ENCODE data around the gene UPB1.
"Not testable (repeated sequence)": the region's sequence is repeated elsewhere in the genome, so short reads cannot be mapped to it uniquely, and the experiment has no call there.

UPB1 gene

DNA sequence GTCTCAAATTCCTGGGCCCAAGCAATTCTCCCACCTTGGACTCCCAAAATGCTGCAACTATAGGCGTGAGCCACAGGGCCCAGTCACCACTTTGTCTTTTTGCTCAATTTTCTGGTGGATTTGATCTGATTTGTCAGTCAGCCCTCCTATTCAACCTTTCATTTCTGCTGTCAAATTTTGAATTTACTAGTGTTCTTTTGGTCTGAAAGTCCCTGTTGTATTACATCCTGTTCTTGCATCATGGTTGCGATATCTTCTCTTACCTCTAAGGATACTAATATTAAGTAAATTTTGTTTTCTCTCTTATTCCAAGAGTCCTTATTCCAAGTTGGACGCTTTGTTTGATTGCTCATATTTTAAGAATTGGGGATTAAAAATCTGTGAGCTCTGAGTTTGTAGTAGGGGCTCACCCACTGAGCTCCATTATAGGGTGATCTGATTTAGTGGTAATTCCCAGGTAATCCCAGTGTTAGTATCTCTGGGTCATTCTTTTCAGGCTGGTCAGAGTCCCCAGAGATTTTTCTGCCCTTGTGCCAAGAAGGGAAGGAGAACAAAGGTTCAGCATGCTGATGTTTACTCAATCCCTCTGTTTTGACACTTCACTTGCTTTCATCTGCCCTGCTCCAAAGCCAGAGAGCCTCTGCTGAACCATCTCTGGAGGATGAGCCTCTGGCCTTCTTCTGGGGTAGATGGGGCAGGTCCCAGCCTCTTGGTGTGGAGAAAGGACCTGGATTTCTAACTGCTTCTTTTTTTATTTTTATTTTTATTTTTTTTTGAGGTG is 10.0 kb downstream of the UPB1 start:
- no peak for DNase-seq (ENCODE audit: low spot score)

DNA sequence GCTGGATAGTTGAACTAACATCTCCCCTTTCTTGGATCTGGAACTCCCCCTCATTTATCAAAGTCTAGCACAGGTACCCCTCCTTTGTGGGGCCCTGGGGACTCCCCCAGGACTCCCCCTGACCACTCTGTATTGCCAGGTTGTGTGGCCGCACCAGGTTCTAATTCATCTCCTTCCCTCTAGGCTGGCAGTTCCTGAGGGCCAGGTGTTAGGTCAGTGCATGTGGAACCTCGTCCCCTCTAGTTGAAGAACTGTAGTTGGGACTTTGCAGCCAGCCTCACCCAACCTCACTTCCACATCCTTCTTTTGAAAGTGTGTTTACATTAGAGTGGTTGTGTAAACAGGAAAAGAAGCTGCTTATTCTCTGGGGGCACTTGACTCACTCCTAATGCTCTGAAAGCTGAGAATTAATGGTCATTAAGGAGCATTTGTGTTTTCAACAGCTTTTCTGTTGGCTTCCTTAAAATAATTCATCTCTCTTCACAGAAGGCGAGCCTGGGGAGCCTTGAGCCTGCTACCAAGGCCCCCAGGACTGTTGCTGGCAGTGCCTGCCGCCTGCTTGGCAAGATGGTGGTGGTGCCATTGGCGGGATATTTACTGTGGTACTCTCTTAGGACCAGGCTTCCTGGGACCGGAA is 11.8 kb downstream of the UPB1 start:
- peak; percentile 31 for DNase-seq (ENCODE audit: low spot score)

DNA sequence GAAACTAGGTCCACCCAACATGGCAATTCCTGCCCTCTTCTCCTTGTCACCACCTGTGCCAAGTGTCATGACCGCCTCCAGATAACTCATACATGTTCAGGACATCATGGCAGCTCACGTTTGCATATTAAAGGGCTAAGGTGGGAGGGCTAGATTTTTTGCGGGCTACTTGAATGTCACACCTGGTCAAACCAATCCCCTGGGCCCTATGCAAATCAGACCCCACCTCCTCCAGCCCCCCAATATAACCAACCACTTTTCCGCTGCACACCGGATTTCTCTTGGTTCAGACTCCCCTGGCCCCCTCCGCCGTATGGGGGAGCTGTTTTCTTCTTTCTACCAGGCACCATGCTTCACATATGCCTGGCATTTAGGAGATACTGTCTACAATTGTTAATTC is 12.6 kb downstream of the UPB1 start:
- peak; percentile 72 for DNase-seq (ENCODE audit: low spot score)

DNA sequence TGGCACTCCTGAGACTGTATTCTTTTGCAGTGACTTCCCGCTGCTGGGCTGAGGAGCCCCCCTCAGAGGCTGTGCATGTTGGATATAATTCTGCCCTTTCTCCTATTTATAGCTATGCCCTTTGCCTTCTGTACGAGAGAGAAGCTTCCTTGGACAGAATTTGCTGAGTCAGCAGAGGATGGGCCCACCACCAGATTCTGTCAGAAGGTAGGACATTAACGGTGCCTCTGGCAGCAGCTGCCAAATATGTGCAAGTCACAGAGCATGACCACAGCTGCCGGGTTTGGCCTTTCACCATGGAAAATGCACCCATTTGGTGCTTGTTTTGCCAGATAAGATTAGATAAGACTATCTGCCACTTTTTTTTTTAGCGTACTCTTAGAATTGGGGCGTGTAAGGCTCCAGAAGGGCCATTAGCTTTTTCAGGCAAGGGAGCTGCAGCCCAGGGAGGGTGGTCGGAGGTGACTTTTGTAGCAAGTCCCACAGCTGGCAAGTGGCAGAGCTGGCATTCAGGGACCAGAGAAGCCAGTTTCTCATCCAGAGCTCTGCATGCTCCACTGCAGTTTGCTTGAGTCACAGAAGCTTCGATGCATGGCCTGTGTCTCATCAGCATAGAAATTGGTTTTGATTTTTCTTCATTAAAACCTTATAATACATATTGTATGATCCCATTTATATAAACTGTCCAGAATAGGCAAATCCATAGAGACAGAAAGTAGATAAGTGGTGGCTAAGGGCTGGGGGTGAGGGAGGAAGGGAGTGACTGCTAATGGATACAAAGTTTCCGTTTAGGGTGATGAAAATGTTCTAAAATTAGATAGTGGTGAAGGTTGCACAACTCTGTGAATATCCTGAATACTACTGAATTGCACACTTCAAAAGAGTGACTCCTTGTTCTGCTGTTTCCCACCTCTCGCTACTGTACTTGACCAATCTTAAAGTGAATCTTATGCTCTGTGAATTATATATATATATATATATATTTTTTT is 15.8 kb downstream of the UPB1 start:
- no peak for DNase-seq (ENCODE audit: low spot score)

DNA sequence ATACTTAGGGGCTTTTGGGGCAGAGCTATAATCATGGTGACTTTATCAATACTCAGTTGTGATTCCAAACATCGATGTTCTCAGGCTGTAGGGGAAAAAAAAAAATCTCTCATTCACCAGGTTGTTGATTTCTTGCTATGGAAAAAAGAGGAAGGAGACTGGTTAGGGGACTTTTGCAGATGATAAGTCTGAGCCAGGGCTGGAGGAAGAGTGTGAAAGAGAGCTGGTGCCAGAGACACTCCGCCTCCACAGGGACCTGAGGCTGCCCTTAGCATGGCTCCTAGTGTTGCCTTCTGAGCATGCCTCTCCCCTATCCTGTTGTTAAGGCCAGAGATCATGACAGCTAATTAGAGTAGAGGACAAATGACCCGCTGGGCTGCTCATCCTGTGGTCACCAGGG is 16.9 kb downstream of the UPB1 start:
- DNase-seq (ENCODE audit: low spot score) = no peak

DNA sequence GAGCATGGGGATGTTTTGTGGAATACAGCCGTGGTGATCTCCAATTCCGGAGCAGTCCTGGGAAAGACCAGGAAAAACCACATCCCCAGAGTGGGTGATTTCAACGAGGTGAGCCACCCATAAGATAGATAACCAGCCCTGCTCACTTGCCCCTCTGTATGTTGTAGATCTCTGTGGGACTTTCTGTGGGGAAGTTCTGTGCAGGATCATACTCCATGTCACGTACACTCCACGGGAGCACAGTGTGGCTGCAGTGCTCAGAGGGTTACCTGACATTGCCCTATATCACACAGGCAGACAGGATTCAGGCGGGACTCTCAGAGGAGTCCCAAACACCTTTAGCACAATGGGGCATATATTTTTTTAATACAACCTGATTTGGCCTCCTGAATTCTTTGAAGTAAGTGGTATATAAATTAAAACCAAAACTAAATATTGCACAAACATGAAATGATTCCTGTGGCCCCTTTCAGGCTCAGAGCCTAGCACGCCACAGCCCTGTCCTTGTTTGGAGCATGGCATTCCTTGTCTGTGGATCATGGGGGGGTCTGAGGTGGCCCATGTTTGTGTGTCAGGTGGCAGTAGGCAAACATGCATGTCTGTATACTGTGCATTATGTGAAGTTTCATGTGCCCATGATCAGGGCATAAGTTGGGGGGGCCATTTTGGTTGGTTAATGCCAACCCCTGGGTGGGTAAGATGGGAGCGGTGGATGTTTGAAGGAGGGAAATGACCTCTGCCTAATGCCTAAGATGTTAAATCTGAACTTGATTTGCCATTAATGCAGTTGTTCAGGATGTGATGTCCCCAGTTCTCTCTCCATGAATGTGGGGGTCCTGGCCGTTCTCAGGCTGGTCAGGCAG is 18.5 kb downstream of the UPB1 start:
- no peak for DNase-seq (ENCODE audit: low spot score)

DNA sequence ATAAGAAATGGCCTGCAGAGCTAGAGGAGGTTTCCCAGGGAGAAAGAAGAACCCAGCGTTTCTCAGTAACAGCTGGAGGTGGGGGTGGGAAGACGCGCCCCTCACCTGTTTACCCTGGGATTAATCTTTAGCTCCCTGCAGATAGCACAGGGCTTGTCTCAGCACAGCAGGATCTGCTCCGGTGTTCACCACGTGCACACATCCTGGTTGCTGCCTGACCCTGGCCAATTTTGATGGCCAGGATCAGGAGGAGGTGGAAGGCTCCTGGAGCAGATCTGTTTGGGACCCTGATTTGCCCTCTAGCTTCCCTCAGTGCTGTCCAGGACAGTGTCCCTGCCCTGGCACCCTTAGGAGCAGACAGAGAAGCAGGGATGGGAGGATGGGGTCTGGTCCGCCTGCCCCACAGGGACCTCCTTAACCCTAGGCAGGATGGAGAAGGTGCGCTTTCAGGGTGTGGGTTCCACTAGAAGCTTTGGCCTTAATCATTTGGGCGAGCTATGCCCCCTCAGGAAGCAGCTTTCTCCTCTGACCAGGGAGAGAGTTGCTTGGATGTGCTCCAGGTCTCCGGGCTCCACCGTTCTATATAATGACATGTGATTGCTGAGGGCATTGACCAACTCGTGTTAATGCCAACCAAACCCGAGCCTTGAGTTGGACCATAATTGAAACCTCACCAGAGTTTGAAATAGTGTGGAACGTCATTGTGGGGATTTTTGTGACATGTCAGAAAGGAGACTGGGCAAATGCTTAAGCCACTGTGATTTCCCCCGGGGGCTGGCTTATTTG is 19.3 kb downstream of the UPB1 start:
- DNase-seq (ENCODE audit: low spot score) = no peak

DNA sequence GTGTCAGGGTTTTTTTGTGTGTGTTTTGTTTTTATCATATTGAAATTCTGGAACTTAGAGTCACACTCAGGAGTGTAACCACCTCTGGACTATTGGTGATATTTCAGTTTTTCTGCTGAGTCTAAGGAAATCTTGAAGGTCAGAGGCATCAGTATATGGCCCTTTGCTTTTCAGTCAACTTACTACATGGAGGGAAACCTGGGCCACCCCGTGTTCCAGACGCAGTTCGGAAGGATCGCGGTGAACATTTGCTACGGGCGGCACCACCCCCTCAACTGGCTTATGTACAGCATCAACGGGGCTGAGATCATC is 19.9 kb downstream of the UPB1 start:
- no peak for DNase-seq (ENCODE audit: low spot score)

DNA sequence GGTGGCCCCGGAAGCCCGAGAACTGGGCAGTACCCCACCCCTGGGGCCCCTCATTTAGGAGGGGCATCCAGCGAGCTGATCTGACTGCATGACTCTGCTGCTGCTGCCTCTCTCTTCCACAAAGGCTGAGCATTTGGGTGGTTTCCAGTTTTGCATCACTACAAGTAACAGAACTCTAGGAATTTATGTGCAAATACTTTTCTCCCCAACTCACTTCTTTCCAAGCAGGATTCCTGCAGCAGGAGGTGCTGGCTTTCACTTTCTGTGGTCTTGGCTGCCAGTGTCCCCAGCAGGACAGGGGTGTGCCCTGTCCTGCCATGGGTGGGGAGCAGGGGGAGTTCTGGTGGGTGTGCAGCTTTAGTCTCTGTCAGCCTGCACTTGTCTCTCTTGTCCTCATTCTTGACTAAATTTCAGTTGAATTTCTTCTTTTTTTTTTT is 21.2 kb downstream of the UPB1 start:
- no peak for DNase-seq (ENCODE audit: low spot score)

DNA sequence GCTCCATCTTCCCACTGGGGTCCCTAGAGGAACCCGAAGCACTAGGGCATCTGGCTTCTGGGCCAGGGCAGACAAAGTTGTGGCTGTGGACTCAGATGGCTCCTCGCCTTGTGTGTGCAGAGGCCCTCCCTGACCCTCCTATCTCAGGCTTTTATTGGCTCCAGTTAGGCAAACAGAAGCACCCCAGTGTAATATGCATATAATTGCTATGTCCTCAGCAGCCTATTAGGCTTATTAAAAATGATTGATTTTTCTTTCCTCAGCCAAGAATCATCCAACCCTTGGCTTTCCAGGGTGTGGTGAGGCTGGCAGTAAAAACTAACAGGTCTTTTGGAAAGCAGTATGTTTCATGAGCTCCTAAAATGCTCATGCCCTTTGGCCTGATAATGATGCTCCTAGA is 22.3 kb downstream of the UPB1 start:
- DNase-seq (ENCODE audit: low spot score) = no peak

DNA sequence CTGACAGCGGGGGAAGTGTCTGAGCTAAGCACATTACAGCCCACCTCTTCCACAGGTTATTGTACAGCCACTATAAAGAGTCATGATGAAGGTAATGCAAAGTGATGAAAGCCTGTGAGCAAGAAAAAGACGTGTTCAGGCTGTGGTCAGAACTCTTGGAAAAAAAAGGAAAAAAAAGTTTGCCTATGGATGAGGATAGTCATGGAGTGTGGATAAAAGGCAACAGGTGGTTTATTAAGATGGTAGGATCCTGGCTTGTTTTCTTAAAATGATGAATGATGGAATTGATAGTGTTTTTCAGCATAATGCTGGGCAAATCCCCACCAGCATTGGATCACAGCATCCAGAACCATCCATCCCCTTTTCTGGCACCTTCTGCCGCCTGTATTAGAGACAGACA is 23.1 kb downstream of the UPB1 start:
- DNase-seq (ENCODE audit: low spot score) = no peak

DNA sequence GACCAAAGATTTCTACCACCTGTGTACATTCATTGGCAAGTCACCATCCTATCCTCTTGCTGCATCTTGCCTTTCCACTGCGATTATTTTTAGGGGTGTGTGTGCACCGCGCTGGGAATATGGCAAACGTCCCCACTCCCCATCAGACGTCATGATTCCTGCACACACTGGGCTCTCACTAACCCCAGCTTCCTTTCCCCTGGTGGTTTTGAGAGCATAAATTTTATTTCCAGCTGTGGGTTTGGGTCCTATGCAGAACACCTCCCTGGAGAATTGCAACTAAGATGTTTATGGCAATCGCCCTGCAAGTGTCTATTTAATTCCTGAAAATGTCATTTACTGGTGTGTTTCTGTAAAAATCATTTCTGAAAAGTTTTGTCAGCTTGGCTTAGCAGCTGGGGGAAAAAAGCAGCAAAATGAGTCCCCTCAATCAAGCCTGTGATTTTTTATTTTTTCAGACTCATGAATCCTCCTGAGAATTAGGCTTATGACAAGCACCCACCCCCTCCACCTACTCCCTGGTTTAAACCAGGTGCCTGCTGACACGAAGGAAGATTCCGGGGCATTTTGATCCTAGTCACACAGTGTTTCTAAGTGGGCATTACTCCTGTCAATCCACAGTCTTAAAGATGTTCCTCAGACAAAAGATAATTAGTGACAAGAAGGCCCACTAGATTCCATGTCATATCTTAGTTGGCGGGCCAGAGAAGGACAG is 23.8 kb downstream of the UPB1 start:
- no peak for DNase-seq (ENCODE audit: low spot score)

DNA sequence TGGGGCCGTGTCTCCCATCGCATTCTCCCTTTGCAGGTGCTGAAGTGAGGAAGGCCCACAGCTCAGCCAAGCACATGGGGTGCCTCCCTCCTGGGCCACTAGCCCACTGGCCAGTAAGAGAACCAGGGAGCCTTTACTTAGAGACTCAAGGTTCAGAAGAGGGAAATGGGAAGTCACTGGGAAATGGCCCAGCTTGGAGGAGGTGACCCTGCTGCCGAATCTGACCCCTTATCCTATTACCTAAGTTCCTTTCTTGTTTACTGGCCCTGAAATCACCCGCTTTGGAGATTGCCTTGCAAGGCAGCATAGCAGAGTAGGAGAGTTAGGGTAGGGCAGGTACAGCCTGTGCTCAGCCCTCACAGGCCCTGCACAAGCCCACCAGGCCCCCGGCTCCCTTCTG is 24.4 kb downstream of the UPB1 start:
- DNase-seq (ENCODE audit: low spot score) = no peak

DNA sequence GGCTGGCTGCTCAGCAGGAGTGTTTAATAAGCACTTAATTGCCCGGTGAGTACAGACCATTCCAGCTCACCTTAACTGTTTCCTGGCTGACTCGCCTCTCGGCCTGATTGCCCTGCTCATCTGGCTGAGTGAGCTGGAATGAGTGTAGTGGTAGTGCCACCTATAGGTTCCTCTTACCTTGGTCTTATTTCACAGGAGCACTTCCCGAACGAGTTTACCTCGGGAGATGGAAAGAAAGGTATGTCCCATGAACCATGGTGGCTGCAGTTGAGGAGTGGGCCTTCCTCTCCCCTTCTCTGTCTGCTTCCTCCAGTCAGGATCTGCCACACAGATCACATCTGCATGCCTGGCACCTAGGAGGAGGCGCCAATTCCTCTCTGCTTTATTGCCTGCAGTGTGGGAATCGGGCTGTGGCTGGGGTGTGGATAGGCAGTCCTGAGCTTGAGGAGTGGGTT is 26.7 kb downstream of the UPB1 start:
- peak; percentile 57 for DNase-seq (ENCODE audit: low spot score)

DNA sequence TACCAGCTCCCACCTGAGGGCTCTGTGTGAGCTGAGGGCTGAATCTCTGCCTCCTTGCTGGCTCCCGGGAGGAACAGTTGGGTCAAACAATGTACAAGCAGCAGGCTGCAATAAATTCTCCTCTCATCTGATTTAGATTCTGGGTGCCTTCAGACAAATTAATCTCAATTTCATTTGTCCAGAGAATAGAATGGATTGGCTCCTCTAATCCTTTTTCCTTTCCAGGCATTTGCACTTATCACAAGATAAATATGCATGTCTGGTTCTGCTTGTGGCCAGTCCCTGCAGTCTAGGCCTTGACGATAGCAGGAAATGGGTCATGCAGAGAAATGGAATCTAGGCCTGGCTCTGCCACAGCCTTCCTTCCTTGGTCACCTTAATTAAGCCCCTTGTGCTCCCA is 28.7 kb downstream of the UPB1 start:
- DNase-seq (ENCODE audit: low spot score) = no peak

DNA sequence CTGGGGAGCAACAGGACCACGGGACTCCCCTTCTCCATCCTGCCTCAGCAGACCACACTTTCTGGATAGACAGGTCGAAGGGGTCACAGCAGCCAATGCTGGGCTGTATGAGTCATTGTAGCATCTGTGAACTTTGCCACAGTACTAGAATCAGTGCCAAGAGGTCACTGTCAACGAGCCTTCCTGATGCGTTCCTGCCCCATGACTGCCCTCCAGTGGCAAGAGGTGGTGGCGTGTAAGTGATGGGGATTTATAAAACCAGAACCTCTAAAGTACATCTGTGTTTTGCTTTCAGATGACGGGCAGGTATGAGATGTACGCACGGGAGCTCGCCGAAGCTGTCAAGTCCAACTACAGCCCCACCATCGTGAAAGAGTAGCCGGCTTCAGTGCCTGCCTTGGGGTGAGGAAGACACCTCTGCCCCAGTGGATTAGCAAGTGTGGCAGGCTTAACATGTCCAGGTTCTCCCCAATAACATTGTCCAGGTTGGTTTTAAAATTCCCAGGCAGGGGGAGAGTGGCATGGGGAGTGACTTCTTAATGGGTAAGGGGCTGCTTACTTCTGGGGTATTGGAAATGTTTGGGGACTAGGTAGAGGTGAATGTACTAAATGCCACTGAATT is 30.4 kb downstream of the UPB1 start:
- peak; percentile 88 for DNase-seq (ENCODE audit: low spot score)

DNA sequence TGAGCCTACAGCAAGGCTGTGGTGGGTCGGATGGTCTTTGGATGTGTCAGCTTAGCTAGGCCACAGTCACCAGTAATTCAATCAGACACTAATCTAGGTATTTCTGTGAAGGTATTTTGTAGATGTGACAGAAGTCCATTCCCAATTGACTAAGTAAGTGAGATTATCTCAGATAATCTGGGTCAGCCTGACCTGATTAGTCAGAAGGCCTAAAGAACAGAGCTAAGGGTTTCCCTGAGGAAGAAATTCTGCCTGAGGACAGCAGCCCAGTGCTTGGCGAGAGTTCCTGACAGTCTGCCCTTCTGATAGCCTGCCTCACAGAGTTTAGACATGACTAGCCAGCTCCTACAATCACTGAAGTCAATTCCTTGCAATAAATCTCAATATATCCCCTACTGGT is 31.1 kb downstream of the UPB1 start:
- no peak for DNase-seq (ENCODE audit: low spot score)

DNA sequence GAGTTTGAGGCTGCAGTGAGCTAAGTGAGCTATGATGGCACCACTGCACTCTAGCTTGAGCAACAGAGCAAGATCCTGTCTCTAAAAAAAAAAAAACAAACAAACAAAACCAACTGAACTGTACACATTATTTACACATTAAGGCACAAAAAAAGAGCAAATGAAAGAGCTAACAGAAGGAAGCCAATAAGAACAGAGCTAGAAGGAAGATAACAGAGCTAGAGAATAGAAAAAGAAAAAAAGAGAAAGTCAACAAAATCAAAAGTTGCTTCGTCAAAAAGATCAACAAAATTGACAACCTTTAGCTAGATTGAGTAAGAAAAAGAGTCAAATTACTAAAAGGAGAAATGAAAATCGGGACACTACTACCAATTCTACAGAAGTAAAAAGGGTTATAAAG is 34.8 kb downstream of the UPB1 start:
- no peak for DNase-seq (ENCODE audit: low spot score)

DNA sequence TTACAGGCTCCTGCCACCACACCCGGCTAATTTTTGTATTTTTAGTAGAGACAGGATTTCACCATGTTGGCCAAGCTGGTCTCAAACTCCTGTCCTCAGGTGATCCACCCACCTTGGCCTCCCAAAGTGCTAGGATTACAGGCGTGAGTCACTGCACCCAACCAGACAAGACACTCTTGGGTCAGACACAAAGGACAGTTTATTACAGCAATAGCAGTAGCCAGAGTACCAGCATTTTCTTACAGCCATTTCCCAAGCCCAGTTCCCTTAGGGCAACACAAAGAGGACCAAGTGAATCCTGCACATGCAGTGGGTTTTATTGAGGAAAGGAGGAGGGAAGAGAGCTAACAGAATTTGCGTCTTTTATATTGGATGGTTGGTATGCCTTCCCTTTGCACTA is 35.8 kb downstream of the UPB1 start:
- not testable (repeated sequence) for DNase-seq (ENCODE audit: low spot score)

DNA sequence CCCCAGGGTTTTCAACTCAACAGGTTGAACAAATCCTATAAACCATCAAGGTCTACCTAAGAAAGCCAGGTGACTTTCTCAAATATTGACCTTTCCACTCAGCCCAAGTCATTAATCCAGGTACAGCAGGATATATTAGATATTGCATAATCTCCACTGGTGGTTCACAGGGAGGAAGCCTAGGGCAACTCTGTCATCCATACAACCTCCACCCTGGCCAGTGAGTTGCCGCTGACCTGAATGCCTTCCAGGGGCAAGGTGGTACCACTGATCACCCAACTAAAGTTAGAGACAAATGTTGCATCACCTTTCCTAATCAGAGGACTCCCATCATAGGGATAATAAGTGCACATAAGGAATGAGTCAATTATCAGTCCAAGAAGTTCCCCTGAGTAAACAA is 36.9 kb downstream of the UPB1 start:
- no peak for DNase-seq (ENCODE audit: low spot score)
